ENCODE measurements around the gene KIAA1328. TPM values are rescaled to one million over a fixed set of nuclear protein-coding genes. Genes with fewer than 3 reads are reported as not detected.

Gene KIAA1328
- polyA plus RNA-seq, 1 donor from 2014 or later = 8.5 TPM

- Histone ChIP-seq H2AFZ (ENCODE audit: low read depth, low read length) (no peak overlapping the region), H3K36me3 (ENCODE audit: insufficient read depth, low read length) (no peaks in the 10 kb centered on the region), H3K9ac (ENCODE audit: low read length) (no peak overlapping the region), H3F3A (ENCODE audit: insufficient read depth, low read length, poor library complexity, severe bottlenecking) (no peaks in the 10 kb centered on the region), H3K4me3 (ENCODE audit: low read length) (no peak overlapping the region), H4K20me1 (ENCODE audit: insufficient read depth) (no peaks in the 10 kb centered on the region), H3K27me3 (ENCODE audit: insufficient read depth, low read depth, low read length) (no peaks in the 10 kb centered on the region), H3K27ac (ENCODE audit: low read length) (no peak overlapping the region), H3K9me3 (ENCODE audit: low read length) (no peaks in the 10 kb centered on the region), H3K4me2 (ENCODE audit: low read length) (no peak overlapping the region), H3K9me2 (ENCODE audit: insufficient read depth, low read length) (no peaks in the 10 kb centered on the region), H3K79me2 (replicated peaks; ENCODE audit: insufficient read depth, low read length) (no peaks in the 10 kb centered on the region)
- TF ChIP-seq, protein P1, sequence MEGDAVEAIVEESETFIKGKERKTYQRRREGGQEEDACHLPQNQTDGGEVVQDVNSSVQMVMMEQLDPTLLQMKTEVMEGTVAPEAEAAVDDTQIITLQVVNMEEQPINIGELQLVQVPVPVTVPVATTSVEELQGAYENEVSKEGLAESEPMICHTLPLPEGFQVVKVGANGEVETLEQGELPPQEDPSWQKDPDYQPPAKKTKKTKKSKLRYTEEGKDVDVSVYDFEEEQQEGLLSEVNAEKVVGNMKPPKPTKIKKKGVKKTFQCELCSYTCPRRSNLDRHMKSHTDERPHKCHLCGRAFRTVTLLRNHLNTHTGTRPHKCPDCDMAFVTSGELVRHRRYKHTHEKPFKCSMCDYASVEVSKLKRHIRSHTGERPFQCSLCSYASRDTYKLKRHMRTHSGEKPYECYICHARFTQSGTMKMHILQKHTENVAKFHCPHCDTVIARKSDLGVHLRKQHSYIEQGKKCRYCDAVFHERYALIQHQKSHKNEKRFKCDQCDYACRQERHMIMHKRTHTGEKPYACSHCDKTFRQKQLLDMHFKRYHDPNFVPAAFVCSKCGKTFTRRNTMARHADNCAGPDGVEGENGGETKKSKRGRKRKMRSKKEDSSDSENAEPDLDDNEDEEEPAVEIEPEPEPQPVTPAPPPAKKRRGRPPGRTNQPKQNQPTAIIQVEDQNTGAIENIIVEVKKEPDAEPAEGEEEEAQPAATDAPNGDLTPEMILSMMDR (IDR thresholded peaks at IDR 0.05; ENCODE audit: poor library complexity, severe bottlenecking) = no peak
- TF ChIP-seq SMC3 (conservative IDR thresholded peaks at IDR 0.05; ENCODE audit: poor library complexity) = no peak
- TF ChIP-seq EZH2 (IDR thresholded peaks at IDR 0.05; ENCODE audit: borderline replicate concordance, insufficient read depth, low read length, poor library complexity, severe bottlenecking) = no peak
- no peak for TF ChIP-seq MXI1 (conservative IDR thresholded peaks at IDR 0.05; ENCODE audit: poor library complexity, severe bottlenecking)
- TF ChIP-seq TAF1 (IDR thresholded peaks at IDR 0.05; ENCODE audit: low read depth) = no peak
- no peak for TF ChIP-seq POLR2AphosphoS5 (IDR thresholded peaks at IDR 0.05)
- TF ChIP-seq EP300 (conservative IDR thresholded peaks at IDR 0.05; ENCODE audit: poor library complexity, severe bottlenecking) = no peak
- no peak for TF ChIP-seq RAD21 (conservative IDR thresholded peaks at IDR 0.05)
- TF ChIP-seq, protein P2, sequence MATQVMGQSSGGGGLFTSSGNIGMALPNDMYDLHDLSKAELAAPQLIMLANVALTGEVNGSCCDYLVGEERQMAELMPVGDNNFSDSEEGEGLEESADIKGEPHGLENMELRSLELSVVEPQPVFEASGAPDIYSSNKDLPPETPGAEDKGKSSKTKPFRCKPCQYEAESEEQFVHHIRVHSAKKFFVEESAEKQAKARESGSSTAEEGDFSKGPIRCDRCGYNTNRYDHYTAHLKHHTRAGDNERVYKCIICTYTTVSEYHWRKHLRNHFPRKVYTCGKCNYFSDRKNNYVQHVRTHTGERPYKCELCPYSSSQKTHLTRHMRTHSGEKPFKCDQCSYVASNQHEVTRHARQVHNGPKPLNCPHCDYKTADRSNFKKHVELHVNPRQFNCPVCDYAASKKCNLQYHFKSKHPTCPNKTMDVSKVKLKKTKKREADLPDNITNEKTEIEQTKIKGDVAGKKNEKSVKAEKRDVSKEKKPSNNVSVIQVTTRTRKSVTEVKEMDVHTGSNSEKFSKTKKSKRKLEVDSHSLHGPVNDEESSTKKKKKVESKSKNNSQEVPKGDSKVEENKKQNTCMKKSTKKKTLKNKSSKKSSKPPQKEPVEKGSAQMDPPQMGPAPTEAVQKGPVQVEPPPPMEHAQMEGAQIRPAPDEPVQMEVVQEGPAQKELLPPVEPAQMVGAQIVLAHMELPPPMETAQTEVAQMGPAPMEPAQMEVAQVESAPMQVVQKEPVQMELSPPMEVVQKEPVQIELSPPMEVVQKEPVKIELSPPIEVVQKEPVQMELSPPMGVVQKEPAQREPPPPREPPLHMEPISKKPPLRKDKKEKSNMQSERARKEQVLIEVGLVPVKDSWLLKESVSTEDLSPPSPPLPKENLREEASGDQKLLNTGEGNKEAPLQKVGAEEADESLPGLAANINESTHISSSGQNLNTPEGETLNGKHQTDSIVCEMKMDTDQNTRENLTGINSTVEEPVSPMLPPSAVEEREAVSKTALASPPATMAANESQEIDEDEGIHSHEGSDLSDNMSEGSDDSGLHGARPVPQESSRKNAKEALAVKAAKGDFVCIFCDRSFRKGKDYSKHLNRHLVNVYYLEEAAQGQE (IDR thresholded peaks at IDR 0.05; ENCODE audit: borderline replicate concordance) = no peak
These were observed 64.3 kb downstream of the KIAA1328 start for GRCh38 chr18:36893227-36893626.

GRCh38 chr18:36895606-36896005 lies 66.7 kb downstream of the KIAA1328 start:
- Histone ChIP-seq H3K9me2 (ENCODE audit: insufficient read depth, low read length) (no peaks in the 10 kb centered on the region), H3K9ac (ENCODE audit: low read length) (no peak overlapping the region), H3K36me3 (ENCODE audit: insufficient read depth, low read length) (no peaks in the 10 kb centered on the region), H3F3A (ENCODE audit: insufficient read depth, low read length, poor library complexity, severe bottlenecking) (no peaks in the 10 kb centered on the region), H4K20me1 (ENCODE audit: insufficient read depth) (no peaks in the 10 kb centered on the region), H3K9me3 (ENCODE audit: low read length) (no peaks in the 10 kb centered on the region), H2AFZ (ENCODE audit: low read depth, low read length) (no peak overlapping the region), H3K4me3 (ENCODE audit: low read length) (no peak overlapping the region), H3K79me2 (replicated peaks; ENCODE audit: insufficient read depth, low read length) (no peaks in the 10 kb centered on the region), H3K4me2 (ENCODE audit: low read length) (no peak overlapping the region), H3K27me3 (ENCODE audit: insufficient read depth, low read depth, low read length) (no peaks in the 10 kb centered on the region), H3K27ac (ENCODE audit: low read length) (no peak overlapping the region)
- TF ChIP-seq TAF1 (IDR thresholded peaks at IDR 0.05; ENCODE audit: low read depth) = no peak
- no peak for TF ChIP-seq RAD21 (conservative IDR thresholded peaks at IDR 0.05)
- TF ChIP-seq, protein P1 (IDR thresholded peaks at IDR 0.05; ENCODE audit: poor library complexity, severe bottlenecking) = no peak
- TF ChIP-seq POLR2AphosphoS5 (IDR thresholded peaks at IDR 0.05) = no peak
- TF ChIP-seq, protein P2 (IDR thresholded peaks at IDR 0.05; ENCODE audit: borderline replicate concordance) = no peak

All from neural cell (in vitro differentiated cells).